Measurements from ENCODE around the gene POGZ.
"Not testable (repeated sequence)": the region's sequence is repeated elsewhere in the genome, so short reads cannot be mapped to it uniquely, and the experiment has no call there.

The POGZ gene

GRCh38 chr1:151477066-151477465, 17.8 kb upstream of the POGZ start:
- DNase-seq, result no peak

- DNase-seq, result no peak
Measured at GRCh38 chr1:151476083-151476482, 16.8 kb upstream of the POGZ start.

GRCh38 chr1:151475175-151475574, 15.9 kb upstream of the POGZ start:
- DNase-seq, result peak in 1 of 5 donors; percentile 66

- no peak for DNase-seq
Measured at GRCh38 chr1:151474745-151475144, 15.5 kb upstream of the POGZ start.

GRCh38 chr1:151472856-151473731, 13.8 kb upstream of the POGZ start:
- DNase-seq, result peak in 2 of 5 donors; percentile 7 to 28

GRCh38 chr1:151465026-151465425, 5.7 kb upstream of the POGZ start:
- DNase-seq, result no peak

GRCh38 chr1:151461694-151462093, 2.4 kb upstream of the POGZ start:
- DNase-seq, result no peak

GRCh38 chr1:151458802-151459330, 428 bp downstream of the POGZ start:
- DNase-seq, result peak; percentile 39 to 58 (median 51)

GRCh38 chr1:151457911-151458801, 1.1 kb downstream of the POGZ start:
- DNase-seq, result peak; percentile 54 to 80 (median 65)

GRCh38 chr1:151455966-151456365, 3.3 kb downstream of the POGZ start:
- no peak for DNase-seq

- no peak for DNase-seq
Measured at GRCh38 chr1:151455231-151455630, 4.1 kb downstream of the POGZ start.

- no peak for DNase-seq
Measured at GRCh38 chr1:151447696-151448095, 11.6 kb downstream of the POGZ start.

GRCh38 chr1:151444783-151445177, 14.5 kb downstream of the POGZ start:
- DNase-seq, result no peak

GRCh38 chr1:151443846-151444782, 15.2 kb downstream of the POGZ start:
- peak in 4 of 5 donors; percentile 36 to 72 (median 46) for DNase-seq

- not testable (repeated sequence) for DNase-seq
Measured at GRCh38 chr1:151437396-151437795, 21.9 kb downstream of the POGZ start.

GRCh38 chr1:151436985-151437384, 22.3 kb downstream of the POGZ start:
- DNase-seq, result no peak

GRCh38 chr1:151435174-151435573, 24.1 kb downstream of the POGZ start:
- DNase-seq, result no peak

- DNase-seq, result not testable (repeated sequence)
Measured at GRCh38 chr1:151433827-151434226, 25.5 kb downstream of the POGZ start.

GRCh38 chr1:151428068-151428467, 31.2 kb downstream of the POGZ start:
- DNase-seq, result no peak

GRCh38 chr1:151425103-151425502, 34.2 kb downstream of the POGZ start:
- DNase-seq, result no peak

- no peak for DNase-seq
Measured at GRCh38 chr1:151419819-151420218, 39.5 kb downstream of the POGZ start.

GRCh38 chr1:151418081-151418480, 41.2 kb downstream of the POGZ start:
- DNase-seq, result no peak
